ENCODE measurements around the gene VARS1. TPM values are rescaled to one million over a fixed set of nuclear protein-coding genes. Genes with fewer than 3 reads are reported as not detected.
"Not testable (repeated sequence)": the region's sequence is repeated elsewhere in the genome, so short reads cannot be mapped to it uniquely, and the experiment has no call there.

The VARS1 gene
- total and polyA plus RNA-seq, 2 experiments from 2014 or later: 71.2 to 137 TPM

- peaks cover 21% of the 10 kb centered on the region for H3K27me3 Mint-ChIP-seq (ENCODE audit: insufficient read depth, low read depth, poor library complexity)
Measured at GRCh38 chr6:31821301-31822035, 25.9 kb upstream of the VARS1 start.

DNA sequence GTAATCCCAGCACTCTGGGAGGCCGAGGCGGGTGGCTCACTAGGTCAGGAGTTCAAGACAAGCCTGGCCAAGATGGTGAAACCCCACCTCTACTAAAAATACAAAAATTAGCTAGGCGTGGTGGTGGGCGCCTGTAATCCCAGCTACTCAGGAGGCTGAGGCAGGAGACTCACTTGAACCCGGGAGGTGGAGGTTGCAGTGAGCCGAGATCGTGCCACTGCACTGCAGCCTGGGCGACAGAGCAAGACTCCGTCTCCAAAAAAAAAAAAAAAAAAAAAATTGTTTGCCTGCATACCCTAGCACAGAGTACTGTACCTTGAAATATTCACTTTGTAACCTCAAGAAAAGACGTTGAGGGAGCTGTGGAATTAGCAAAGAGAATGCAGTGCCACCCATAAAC is 24.8 kb upstream of the VARS1 start:
- H3K79me2 ChIP-seq (replicated peaks; ENCODE audit: insufficient read depth): peaks cover 19% of the 10 kb centered on the region
- Mint-ChIP-seq H3K4me3 (peak overlapping the region; percentile 84; the same call in 1 of the 3 replicates), H3K4me1 (peaks cover 42% of the 10 kb centered on the region), H3K27me3 (ENCODE audit: insufficient read depth, low read depth, poor library complexity) (peaks cover 21% of the 10 kb centered on the region)
- not testable (repeated sequence) for ATAC-seq; H3K4me3 ChIP-seq; H3K27ac Mint-ChIP-seq; H3K9me2 ChIP-seq (ENCODE audit: insufficient read depth); H3K27ac ChIP-seq (ENCODE audit: low read depth); H3K27me3 ChIP-seq (ENCODE audit: insufficient read depth); H4K20me1 ChIP-seq (replicated peaks; ENCODE audit: insufficient read depth); DNase-seq (ENCODE audit: low spot score); H3K36me3 Mint-ChIP-seq (ENCODE audit: low read depth); H3K9me3 Mint-ChIP-seq; H3K36me3 ChIP-seq (ENCODE audit: insufficient read depth); H2AFZ ChIP-seq
- H3K4me2 ChIP-seq: peak overlapping the region; percentile 88; the same call in 1 of the 2 replicates
- H3K4me1 ChIP-seq (ENCODE audit: insufficient read depth): peaks cover 52% of the 10 kb centered on the region
- peaks cover 13% of the 10 kb centered on the region for H3F3A ChIP-seq (replicated peaks; ENCODE audit: low read depth)

More at GRCh38 chr6:31821301-31822035, 25.9 kb upstream of the VARS1 start:
- Mint-ChIP-seq H3K4me3 (peak overlapping the region; percentile 84), H3K36me3 (ENCODE audit: low read depth) (peaks cover 5% of the 10 kb centered on the region; the same call in 1 of the 3 replicates), H3K27ac (peak overlapping the region; percentile 98), H3K9me3 (peaks cover 6% of the 10 kb centered on the region; the same call in 1 of the 3 replicates), H3K4me1 (peaks cover 49% of the 10 kb centered on the region)
- Histone ChIP-seq H2AFZ (peak overlapping the region; percentile 92; the same call in 1 of the 2 replicates), H3K9me2 (ENCODE audit: insufficient read depth) (no peaks in the 10 kb centered on the region), H3K79me2 (replicated peaks; ENCODE audit: insufficient read depth) (peaks cover 19% of the 10 kb centered on the region), H3K4me1 (ENCODE audit: insufficient read depth) (peaks cover 63% of the 10 kb centered on the region), H3K36me3 (ENCODE audit: insufficient read depth) (no peaks in the 10 kb centered on the region), H3K27me3 (ENCODE audit: insufficient read depth) (no peaks in the 10 kb centered on the region), H3K27ac (ENCODE audit: low read depth) (peak overlapping the region; percentile 88), H4K20me1 (replicated peaks; ENCODE audit: insufficient read depth) (peaks cover 9% of the 10 kb centered on the region; the same call in 1 of the 2 replicates), H3K4me3 (peak overlapping the region; percentile 70), H3K4me2 (peak overlapping the region; percentile 88), H3F3A (replicated peaks; ENCODE audit: low read depth) (peaks cover 20% of the 10 kb centered on the region)
- ATAC-seq (peak; percentile 78), DNase-seq (ENCODE audit: low spot score) (peak; percentile 68)
- TF ChIP-seq NANOG (IDR thresholded peaks at IDR 0.05; ENCODE audit: borderline replicate concordance): no peak
- no peak for TF ChIP-seq ZNF114 (CRISPR knock-in tag; IDR thresholded peaks at IDR 0.05)
- peak; percentile 61; the same call in 1 of the 2 replicates for TF ChIP-seq POLR2AphosphoS5 (IDR thresholded peaks at IDR 0.05; ENCODE audit: low read depth)

DNA sequence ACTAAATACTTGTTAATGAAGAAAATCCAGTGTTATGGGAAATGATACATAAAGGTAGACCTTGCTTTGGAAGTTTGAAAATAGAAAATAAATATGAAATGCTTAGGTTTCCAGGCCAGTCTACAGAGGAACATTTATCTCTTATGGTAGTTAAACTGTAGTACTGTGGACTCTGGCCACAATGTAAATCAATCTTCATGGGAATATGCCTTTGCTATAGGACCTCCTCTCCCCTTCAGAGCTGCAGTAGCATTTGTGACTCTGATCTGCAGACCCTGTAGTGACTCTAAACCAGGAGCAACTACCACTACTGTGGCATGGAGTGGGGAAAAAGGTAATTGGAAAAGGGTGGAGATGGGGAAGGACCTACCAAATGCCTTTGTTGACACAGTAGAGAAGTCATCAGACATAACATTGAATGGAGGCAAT is 24.3 kb upstream of the VARS1 start:
- Histone ChIP-seq H3K27ac (ENCODE audit: low read depth) (no peak overlapping the region), H3K79me2 (replicated peaks; ENCODE audit: insufficient read depth) (peaks cover 19% of the 10 kb centered on the region), H3K4me2 (no peak overlapping the region), H3K9me2 (ENCODE audit: insufficient read depth) (no peaks in the 10 kb centered on the region), H4K20me1 (replicated peaks; ENCODE audit: insufficient read depth) (peaks cover 9% of the 10 kb centered on the region; the same call in 1 of the 2 replicates), H2AFZ (no peak overlapping the region), H3K27me3 (ENCODE audit: insufficient read depth) (no peaks in the 10 kb centered on the region), H3K36me3 (ENCODE audit: insufficient read depth) (no peaks in the 10 kb centered on the region), H3F3A (replicated peaks; ENCODE audit: low read depth) (peaks cover 13% of the 10 kb centered on the region), H3K4me3 (no peak overlapping the region), H3K4me1 (ENCODE audit: insufficient read depth) (peaks cover 47% of the 10 kb centered on the region)
- Mint-ChIP-seq H3K4me3 (no peak overlapping the region; the same call in 2 of the 3 replicates), H3K27ac (no peak overlapping the region), H3K27me3 (ENCODE audit: insufficient read depth, low read depth, poor library complexity) (peaks cover 24% of the 10 kb centered on the region), H3K36me3 (ENCODE audit: low read depth) (peaks cover 9% of the 10 kb centered on the region; the same call in 2 of the 3 replicates), H3K4me1 (peaks cover 37% of the 10 kb centered on the region), H3K9me3 (peaks cover 10% of the 10 kb centered on the region; the same call in 2 of the 3 replicates)
- DNase-seq (ENCODE audit: low spot score) (no peak), ATAC-seq (no peak)
- TF ChIP-seq JUNB (IDR thresholded peaks at IDR 0.05; ENCODE audit: unreplicated experiment) (no peak), STAT1 (IDR thresholded peaks at IDR 0.05; ENCODE audit: unreplicated experiment) (no peak), REST (IDR thresholded peaks at IDR 0.05; ENCODE audit: unreplicated experiment) (no peak)

All from GM23338 (cell line).